NCI-H1048 (cell line): Measurements from ENCODE around the gene PAM.
"Not testable (repeated sequence)": the region's sequence is repeated elsewhere in the genome, so short reads cannot be mapped to it uniquely, and the experiment has no call there.

Experiments
- DNase-seq: peaks from one replicate; lab custom pipeline; 2025; lab: John Stamatoyannopoulos, UW

Gene PAM

DNA sequence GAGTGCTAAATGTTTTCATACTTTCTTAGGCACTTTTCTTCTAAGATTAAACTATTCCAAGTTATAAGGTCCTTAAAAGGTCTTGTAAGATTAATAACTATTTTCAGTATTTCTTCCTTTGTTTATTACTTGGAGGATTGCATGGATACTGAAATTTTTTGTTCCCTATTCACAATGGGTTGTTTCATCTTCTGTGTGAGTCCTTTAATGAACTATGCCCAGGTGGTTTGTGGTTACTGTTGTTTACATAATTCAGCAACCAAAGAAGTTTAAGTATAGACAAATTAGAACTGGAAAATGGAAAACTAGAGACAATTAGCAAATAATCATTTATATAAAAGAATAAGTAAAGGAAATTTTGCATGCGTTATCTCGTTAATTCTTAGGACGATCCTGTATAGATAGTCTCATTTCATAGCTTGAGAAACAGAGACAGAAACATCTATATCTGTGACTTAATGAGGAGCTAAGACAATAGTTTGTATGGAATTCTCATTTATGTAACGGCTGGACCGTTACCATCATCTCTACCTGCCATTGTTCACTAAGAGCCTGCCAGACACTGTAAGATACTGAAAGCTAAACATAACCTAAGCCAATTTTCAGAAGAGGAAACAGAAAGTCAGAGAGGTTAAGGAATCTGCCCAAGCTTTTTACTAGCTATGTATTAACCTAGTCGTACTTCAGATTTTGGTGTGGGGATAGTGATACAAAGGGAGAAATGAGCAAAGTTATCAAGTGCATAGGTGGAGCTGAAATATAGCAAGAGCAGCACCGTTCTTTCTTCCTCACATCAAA lies 148.2 kb downstream of the PAM start:
- DNase-seq: no peak

GRCh38 chr5:102905056-102905455 lies 150.0 kb downstream of the PAM start:
- DNase-seq: no peak

- not testable (repeated sequence) for DNase-seq
These were observed 152.0 kb downstream of the PAM start for GRCh38 chr5:102907099-102907498.

DNA sequence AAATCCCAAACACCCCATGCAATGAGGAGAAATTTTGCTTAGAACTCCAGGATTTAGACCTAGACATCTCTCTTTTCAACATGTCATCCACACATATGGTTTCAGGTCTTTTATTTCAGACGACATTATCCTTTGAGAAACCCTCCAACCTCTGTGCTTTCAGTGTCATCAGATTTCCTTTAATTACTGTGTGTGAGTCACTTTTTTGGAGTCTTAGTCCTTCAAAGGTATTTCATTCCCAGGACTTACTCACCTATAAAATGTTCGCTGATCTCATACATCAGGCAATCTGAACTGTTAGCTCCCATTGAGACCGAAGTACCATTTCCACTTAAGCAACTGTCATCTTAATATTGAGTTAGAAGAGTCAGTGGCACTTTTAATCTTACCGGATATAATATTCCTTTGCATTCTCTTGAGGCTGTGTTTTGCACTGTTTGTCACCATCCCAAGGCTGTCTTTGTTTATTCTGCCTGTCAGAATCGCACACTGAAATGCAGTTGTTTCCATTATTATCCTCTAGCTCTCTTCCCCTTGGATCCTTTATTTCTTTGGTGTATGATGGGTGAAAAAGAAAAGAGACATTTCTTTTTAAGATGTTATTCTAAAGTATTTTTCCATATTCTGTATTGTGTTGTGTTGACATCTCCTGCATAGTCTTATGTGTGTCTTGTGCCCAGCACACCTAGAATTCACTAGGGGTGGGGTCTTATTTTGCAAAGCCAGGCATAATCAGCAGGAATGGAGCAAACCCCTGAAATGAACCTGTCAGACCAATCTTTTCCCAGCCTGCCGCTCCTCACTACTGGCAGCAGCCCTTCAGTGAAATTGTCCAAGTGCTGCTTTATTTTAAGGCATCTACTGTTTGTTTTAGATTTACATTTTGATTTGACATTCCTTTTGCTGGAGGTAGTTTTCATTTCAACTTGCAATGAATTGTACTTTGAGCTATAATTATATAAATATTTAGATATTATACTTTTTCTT lies 155.4 kb downstream of the PAM start:
- DNase-seq: no peak

- DNase-seq: no peak
These were observed 156.9 kb downstream of the PAM start for GRCh38 chr5:102911973-102912372.

DNA sequence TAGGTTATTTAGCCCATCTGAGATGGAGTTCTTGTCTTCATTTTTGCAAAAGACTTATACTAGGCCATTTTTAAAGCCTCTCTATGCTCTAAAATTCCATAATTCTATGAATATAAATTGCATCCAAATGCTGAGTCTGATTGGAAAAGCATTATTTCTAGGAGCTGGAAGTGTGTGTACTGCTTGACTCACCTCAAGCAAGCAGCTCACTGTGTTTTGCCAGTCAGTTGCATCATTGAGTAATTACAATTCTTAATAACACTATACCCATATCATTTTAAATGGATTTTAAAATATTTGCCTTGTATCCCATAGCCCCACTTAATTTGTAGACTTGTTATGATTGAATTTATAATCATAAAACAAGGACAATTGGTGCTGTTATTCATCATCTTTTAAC lies 161.0 kb downstream of the PAM start:
- no peak for DNase-seq

DNA sequence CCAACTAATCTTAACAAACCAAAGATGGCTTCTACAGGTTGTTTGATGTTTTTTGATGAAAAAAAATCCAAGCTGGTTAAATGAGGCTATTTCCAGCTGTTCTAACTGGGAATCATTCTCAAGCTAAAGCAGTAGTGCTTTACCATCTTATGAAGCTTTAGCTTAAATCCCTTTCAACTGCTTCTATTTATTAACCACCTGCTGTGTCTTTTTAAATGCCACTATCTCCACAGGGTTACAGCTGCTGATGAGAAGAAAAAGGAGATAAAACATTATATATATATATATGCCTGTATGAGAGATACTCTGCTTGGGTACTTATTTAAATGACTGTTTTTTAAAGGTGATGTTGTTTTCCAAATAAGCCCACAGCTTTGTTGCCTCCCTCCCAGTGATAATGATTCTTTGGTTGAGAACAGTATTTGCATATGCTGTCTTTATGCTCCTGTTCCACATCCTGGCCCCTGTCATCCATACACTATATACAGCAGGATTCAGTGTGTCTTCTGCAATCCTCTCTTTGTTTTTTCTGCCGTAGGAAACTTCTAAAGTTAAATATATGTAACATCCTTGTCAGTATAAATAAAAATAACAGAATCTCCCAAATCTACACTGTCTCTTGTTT lies 164.0 kb downstream of the PAM start:
- DNase-seq: no peak

DNA sequence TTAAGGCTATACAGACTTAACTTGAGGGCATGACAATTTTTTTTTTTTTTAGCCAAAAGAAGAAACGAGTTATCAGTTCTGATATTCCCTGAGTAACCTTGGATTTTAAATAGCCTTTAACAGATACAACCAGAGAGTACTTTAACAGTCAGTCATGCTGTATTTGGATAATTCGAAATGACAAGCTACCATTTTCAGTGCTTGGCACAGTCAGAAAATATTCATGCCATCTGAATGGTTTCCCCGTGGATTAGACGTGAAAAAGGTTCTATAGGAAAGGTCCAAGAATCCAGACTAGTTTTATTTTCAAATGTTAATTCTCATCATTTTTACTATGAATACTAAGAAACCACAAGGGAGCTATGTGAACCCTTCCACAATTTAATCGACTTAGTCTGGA lies 165.7 kb downstream of the PAM start:
- no peak for DNase-seq

DNA sequence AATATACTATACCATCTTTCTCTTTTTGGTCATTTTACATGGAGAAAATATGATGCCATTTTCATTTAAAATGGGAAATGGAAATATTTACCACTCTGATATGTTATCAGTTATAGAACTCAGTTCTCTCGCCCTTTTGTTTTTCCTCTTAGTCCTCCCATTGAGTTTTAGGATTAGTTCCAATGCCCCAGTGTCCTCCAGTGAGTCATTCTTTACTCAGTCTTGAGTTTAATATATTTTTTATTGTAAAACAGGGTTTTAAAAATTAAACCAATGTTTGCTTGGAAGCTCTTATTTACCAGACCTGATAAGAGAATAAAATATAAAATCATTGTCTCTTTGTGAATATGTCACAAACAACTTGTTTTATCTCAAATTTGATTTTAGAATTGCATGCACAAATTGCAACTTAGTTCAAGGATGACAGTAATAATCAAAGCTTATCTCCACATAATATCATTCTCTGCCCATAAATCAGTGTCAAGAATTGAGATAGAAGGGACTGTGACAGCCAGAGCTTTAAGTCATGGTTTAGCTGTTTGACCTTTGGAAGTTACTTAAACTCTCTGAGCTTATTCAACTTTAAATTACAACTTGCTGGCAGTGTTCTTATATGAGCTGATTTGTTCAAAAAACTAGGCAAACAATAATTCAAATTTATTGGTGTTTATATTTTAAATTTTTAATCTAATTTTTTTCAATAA lies 166.4 kb downstream of the PAM start:
- DNase-seq: no peak

- DNase-seq: no peak
These were observed 167.1 kb downstream of the PAM start for GRCh38 chr5:102922111-102922720.

- DNase-seq: no peak
These were observed 167.8 kb downstream of the PAM start for GRCh38 chr5:102922799-102923477.

DNA sequence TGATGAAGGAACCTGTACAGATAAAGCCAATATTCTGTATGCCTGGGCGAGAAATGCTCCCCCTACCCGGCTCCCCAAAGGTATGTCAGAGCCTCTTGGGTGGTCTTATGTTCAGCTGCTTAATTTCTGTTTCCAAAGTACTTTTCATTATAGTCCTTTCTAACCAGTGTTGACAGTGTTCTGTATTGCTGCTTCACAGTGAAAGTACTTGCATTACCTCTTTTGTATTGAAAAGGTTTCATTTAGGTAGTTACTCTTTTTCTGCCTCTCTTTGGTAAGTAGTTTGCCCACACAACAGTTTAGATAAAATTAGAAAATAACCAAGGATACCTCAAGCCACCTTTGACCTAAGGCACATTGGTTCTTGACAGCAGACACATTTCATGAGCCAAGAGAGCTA lies 169.9 kb downstream of the PAM start:
- no peak for DNase-seq

DNA sequence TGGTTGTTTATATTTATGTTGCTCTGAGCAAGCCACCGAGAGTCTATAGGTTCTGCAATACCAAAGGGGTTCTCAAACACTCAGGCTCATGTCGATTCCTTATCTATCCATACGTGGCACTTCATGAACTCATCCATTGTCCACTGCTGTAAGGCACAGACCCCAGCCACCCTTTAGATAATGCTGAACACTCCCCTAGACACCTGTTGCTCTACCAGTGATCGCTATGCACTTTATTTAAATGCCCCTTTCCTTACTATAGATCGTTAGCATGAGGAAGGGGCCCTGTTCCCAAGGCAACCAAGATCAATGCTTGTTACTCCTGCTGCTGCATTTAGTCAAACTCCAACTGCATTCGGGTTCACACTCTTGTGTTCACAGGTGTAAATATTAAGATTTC lies 171.9 kb downstream of the PAM start:
- DNase-seq: no peak

DNA sequence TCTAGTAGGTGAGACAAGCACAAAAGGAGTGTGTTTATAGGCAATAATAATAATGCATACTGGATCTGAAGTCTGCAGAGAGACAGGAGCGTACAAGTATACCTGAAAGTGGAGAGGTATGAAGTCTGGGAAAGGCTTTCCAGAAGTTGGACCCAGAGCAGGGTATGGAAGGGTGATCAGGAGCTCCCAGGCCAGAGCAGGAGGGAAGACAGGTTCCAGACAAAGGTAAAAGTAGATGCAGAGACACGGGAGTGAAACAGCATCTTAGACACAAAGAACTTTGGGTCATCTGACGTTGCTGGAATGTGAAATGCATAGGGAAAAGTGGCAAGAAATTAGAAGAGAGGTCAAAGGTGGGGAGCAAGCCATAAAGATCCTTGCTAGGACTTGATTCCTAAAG lies 175.1 kb downstream of the PAM start:
- no peak for DNase-seq

DNA sequence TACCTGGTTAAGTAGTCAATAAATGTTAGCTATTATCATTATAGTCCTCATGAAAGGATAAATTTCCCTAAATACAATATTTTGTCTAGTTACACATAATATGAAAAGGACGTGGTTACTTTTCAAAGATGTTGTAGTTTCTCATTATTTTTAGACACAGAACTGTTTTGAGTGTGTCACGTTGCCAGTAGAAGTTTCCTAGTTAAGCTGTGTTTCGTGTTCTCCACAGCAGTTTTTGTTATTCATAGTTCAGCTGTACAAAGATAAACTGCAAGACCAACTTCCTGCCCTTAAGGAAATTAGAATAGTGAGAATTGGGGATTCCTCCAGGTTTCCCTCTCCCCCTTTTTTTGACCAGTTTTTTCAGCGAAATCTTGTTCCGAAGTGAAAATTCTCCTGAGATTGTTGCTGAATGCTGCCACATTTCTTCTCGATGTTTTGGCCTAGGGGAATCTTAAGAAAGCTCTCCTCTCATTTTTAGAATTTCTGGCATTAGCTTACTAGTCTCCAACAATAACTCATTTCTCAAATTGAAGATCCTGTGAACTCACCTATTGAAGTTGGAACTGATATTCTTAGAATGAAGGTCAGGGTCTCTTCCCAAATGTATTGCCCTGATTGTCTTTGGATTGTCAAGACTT lies 176.1 kb downstream of the PAM start:
- DNase-seq: no peak

DNA sequence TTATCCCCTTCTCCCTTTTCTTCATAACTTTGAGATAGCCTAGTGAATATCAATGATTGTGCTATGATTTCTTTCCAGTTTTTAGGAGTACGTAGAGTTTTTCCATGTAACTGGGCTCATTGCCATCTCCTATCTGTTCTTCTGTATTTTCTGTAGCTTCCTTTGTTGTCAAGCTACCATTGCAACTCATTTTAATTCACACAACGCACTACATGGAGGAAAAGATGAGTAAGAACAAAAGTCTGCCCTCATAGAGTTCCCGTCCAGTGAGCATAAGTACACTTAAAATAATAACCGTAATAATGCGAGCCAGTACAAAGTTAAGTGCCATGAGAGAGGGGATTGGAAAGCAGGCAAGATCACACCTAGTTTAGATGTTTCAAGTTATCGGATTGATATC lies 177.7 kb downstream of the PAM start:
- no peak for DNase-seq

DNA sequence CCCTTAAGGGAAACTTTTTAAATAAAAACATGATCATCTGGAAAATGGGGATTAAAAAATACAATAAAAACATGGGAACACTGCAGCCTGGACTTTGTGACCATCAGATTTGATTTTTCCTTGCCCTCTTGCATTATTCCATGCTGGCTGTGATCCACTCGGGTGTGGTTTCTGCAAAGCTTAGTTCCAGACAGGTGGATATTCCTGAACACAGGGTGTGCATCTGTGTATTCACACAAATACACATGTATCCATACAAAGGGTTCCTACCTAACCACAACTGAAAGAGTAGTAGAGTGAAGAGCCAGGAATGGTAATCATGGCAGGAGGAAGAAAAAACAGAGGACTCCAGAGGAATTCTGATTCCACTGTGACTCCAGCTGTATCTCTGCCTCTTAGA lies 178.2 kb downstream of the PAM start:
- no peak for DNase-seq

- DNase-seq: no peak
These were observed 178.8 kb downstream of the PAM start for GRCh38 chr5:102933721-102934459.

GRCh38 chr5:102937894-102938293 lies 182.8 kb downstream of the PAM start:
- DNase-seq: no peak

GRCh38 chr5:102941111-102941510 lies 186.0 kb downstream of the PAM start:
- no peak for DNase-seq
